Astrocyte of the cerebellum (primary cell): ENCODE measurements around the gene AIF1.

Experiments
- DNase-seq: peaks from one replicate; pipeline ENCODE4 v3.0.0-alpha.2; 2011; ENCODE audit warnings: low read depth
- H3K4me3 ChIP-seq: 2 replicates; pipeline ENCODE4 v1.5.1; 2011; ENCODE audit warnings: mild to moderate bottlenecking, low read depth, low read length, moderate library complexity
- in situ Hi-C: cut with HindIII; loops from 2 replicates; pipeline ENCODE4 v1.10.0; 2017; ENCODE audit warnings: low sequenced_read_pairs
- TF ChIP-seq, protein P1 (sequence below): IDR thresholded peaks from 2 replicates; pipeline ENCODE4 v1.5.1; 2012; ENCODE audit warnings: low read length, low read depth, moderate library complexity, mild to moderate bottlenecking; ENCODE audit errors: missing control alignments

Gene AIF1

DNA sequence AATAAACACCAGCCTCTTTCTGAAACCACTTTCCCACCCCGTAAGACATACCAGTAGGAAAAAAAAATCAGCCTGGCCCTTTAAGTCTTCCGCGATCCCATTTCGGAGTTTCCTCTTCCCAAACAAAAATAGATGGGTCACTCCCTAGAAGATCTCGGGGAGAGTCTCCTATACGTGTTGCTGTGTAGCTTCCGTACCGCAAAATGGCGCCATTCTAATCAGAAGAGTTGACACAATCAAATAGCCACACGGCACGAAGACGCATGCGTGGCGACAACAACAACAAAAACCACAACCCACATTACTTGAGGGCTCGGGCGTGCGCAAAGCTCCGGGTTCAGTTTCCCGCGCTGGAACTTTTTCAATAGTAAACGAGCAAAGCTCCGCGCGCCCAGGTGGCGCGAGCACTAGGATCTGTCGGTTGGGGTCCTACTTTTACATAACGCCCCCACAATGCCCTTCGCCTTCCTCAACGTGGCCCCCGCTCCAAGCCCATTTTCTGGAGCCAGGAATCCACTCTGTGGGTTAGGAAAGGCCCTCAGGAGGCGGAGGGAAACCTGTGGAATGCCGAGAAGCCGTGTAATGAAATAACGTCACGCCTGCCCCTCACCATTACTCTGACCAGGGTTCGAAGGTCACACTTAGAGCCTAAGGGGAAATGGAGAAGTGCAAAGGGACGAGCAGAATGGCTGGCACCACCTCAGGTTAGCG is 49.9 kb downstream of the AIF1 start, which contains the start of gene GPANK1:
TSS of gene GPANK1 (minus strand) at position 208 of the 711 bp plus-strand sequence. CDS start 519 bp downstream, outside the sequence.
- TF ChIP-seq, protein P1, sequence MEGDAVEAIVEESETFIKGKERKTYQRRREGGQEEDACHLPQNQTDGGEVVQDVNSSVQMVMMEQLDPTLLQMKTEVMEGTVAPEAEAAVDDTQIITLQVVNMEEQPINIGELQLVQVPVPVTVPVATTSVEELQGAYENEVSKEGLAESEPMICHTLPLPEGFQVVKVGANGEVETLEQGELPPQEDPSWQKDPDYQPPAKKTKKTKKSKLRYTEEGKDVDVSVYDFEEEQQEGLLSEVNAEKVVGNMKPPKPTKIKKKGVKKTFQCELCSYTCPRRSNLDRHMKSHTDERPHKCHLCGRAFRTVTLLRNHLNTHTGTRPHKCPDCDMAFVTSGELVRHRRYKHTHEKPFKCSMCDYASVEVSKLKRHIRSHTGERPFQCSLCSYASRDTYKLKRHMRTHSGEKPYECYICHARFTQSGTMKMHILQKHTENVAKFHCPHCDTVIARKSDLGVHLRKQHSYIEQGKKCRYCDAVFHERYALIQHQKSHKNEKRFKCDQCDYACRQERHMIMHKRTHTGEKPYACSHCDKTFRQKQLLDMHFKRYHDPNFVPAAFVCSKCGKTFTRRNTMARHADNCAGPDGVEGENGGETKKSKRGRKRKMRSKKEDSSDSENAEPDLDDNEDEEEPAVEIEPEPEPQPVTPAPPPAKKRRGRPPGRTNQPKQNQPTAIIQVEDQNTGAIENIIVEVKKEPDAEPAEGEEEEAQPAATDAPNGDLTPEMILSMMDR = no peak
- in situ Hi-C loops = no loop called here
- peak within 1 kb of the TSS; percentile 95 for H3K4me3 ChIP-seq
- DNase-seq = peak; percentile 86

DNA sequence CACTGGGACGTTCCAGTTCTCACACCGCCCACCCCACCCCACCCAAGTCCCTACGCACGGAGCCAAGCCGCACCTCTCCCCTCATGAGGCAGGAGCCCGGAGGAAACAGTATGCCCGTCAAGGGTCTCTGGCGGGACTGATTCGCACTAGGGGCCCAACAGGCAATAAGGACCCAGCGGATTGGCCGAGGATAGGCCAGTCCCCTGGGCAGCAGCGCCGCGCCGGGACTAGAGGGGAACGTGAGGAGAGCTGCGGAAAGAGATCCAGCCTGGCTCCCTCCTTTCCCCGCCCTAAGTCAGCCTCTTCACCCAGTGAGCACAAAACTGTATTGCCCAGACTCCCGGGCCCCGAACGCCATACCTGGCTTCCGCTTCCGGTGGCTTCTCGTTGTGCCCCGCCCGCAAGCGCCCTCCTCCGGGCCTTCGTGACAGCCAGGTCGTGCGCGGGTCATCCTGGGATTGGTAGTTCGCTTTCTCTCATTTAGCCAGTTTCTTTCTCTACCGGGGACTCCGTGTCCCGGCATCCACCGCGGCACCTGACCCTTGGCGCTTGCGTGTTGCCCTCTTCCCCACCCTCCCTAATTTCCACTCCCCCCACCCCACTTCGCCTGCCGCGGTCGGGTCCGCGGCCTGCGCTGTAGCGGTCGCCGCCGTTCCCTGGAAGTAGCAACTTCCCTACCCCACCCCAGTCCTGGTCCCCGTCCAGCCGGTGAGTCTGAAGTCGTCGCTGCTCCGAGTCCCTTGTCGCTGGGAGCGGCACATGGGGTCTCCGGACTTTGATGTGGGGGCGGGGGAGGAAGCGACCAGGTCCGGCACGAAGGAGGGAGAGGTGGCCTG is 50.7 kb downstream of the AIF1 start, which contains the start of gene CSNK2B:
TSS of gene CSNK2B (plus strand) at position 580 of the 836 bp plus-strand sequence. CDS start 752 bp downstream, outside the sequence.
- peak within 1 kb of the TSS; percentile 95 for H3K4me3 ChIP-seq
- in situ Hi-C loops = no loop called here
- TF ChIP-seq, protein P1 = no peak
- peak; percentile 91 for DNase-seq

DNA sequence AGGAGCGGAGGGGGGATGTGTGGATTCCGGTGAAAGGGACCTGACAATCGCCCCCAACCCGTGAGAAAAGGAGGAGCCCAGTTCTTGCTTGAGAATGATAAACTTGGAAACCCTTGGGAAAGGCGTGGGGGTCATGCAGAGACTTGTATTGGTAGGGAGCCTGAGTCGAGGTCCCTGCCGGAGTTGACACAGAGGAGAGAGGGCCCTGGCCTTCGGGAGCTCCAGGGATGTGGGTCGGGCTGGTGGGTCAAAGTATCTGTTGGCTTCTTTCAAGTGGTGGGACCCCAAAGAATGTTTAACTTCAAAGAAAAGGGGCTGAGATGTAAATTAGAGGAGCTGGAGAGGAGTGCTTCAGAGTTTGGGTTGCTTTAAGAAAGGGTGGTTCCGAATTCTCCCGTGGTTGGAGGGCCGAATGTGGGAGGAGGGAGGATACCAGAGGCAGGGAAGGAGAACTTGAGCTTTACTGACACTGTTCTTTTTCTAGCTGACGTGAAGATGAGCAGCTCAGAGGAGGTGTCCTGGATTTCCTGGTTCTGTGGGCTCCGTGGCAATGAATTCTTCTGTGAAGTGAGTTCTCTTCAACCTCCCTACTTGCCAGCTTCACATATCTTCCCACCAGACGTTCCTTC is 51.4 kb downstream of the AIF1 start:
- H3K4me3 ChIP-seq = peak overlapping the region; percentile 95
- in situ Hi-C loops = no loop called here
- TF ChIP-seq, protein P1 = no peak
- no peak for DNase-seq
